Spinal cord (tissue), 10 donors: ENCODE data around the gene AGRN. TPM values are rescaled to one million over a fixed set of nuclear protein-coding genes. Genes with fewer than 3 reads are reported as not detected.
A peak's percentile ranks its signal among the peaks of the same experiment; 100 is the strongest.
"Not testable (repeated sequence)": the region's sequence is repeated elsewhere in the genome, so short reads cannot be mapped to it uniquely, and the experiment has no call there.

Experiments
- DNase-seq, 6 donors: peaks; one replicate each; pipeline versions ENCODE4 v3.0.0 to v3.0.0-alpha.2; 2013 to 2015; ENCODE audit warnings: low spot score in 6 of 6, low read depth in 4 of 6
- H3K27ac ChIP-seq: one replicate; pipeline ENCODE4 v1.5.1; 2013; ENCODE audit warnings: low read depth, low read length, control low read depth
- H3K27me3 ChIP-seq: one replicate; pipeline ENCODE4 v1.6.1; 2013; ENCODE audit warnings: low read length; ENCODE audit not compliant: control insufficient read depth, insufficient read depth
- H3K36me3 ChIP-seq: one replicate; pipeline ENCODE4 v1.6.1; 2013; ENCODE audit warnings: low read length; ENCODE audit not compliant: control insufficient read depth, insufficient read depth
- H3K4me1 ChIP-seq: one replicate; pipeline ENCODE4 v1.6.1; 2013; ENCODE audit warnings: low read length; ENCODE audit not compliant: control insufficient read depth, insufficient read depth
- H3K4me3 ChIP-seq: one replicate; pipeline ENCODE4 v1.5.1; 2013; ENCODE audit warnings: low read depth, low read length, control low read depth
- H3K9me3 ChIP-seq: one replicate; pipeline ENCODE4 v1.6.1; 2013; ENCODE audit warnings: low read length; ENCODE audit not compliant: control insufficient read depth, insufficient read depth
- WGBS: methylation state at CpG from one replicate; pipeline ENCODE4 v1.1.5; 2013; ENCODE audit warnings: missing lambda C conversion rate; ENCODE audit not compliant: insufficient coverage; 5-methylcytosine and 5-hydroxymethylcytosine counted together
- polyA plus RNA-seq, 2 donors: library from polyadenylated mRNA; unstranded; fragments of 120-200 nt; gene quantifications; one replicate each; pipeline ENCODE4 v1.2.1, GENCODE V29; 2013; ENCODE audit not compliant: insufficient read length in 2 of 2
- total RNA-seq, 2 donors: library from RNA; depleted of rRNA in 1 of 2; stranded (reverse); fragments of 120-200 nt in 1 of 2; fragments of >200 nt in 1 of 2; gene quantifications; one replicate each; pipeline versions ENCODE4 v1.2.3 to v1.2.4, GENCODE V29; 2013 to 2014
- donor health status: healthy.

AGRN gene
- total and polyA plus RNA-seq, 4 donors = 62.8 to 280 (median 175) TPM

DNA sequence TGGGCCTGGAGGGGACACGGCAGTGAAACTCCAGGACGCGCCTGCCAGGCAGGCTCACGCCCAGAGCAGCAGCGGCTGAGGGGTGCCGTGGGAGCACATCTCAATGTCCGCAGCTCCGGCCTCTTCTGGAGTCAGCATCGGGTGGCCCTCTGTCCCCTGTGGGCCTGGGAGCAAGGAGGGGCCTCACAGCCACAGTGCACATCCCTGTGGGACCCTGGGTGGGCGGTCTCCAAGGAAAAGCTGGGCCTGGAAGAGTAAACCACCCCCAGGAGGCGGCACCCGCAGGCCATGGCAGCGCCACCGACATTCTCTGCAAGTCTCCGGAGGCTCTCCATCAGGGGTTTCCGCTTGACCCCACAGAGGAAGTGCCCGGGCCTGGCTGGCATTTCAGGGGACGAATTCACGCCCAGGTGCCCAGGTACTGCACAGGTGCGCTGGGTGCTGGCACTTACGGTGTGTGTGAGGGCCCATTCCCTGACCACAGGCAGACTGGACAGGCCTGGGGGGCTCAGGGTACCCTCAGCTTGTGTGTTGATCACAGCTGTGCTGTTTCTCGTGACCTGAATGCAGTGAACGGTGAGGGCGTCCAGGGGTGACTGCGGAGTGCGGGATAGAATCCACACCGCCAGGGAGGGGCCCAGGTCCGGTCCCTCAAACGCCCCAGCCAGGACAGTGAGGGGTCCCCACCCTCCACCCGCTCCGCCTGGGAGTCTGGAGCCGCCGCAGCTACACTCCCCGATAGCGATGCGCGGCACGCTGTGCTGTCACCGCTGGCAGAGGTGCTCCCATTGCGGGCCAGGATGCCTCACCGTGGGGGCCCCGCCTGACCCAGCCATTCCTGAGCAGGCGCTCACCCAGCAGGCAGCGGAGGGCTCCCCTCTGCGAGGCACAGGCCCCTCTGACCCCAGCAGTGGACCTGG, 70.8 kb downstream of the AGRN start:
- H3K36me3 ChIP-seq = peaks cover 68% of the 10 kb centered on the region
- H3K4me3 ChIP-seq = no peak overlapping the region
- 94% methylated on average over 45 of the region's 45 CpGs for WGBS
- no peaks in the 10 kb centered on the region for H3K27me3 ChIP-seq
- no peaks in the 10 kb centered on the region for H3K9me3 ChIP-seq
- H3K4me1 ChIP-seq = no peaks in the 10 kb centered on the region
- H3K27ac ChIP-seq = no peak overlapping the region
- no peak for DNase-seq

DNA sequence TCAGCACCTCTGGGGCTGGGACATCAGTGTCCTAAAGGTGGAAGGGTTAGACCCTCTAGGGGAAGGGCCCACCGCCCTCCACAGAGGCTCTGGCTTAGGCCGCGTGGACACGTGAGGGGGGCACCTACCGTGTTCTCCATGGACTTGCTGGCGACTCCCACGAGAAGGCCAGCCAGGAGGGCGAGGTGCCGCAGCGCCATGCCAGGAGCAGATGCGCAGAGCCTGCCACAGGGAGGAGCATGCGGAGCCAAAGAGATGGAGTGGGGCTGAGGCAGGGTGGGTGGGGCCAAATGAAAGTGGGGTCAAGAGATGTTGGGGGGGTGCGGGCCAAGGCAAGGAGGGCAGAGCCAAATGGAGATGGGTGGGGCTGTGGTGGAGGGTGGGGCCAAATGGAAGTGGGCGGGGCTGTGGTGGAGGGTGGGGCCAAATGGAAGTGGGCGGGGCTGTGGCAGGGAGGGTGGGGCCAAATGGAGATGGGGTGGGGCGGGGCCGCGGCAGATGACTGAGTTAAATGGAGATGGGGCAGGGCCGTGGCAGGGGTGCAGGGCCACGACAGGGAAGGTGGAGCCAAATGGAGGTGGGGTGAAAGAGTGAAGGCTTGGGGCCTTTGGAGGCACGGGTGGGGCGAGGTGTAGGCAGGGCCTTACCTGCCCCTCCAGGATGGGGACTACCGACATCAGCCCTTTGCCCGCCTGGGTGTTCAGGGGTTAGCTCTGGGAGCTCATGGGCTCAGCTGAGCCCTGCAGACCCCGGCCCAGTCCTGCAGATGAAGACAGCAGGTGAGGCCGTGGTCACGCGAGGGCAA, 71.6 kb downstream of the AGRN start:
- DNase-seq = no peak

GRCh38 chr1:1092149-1092855, 72.4 kb downstream of the AGRN start:
- H3K4me3 ChIP-seq = no peak overlapping the region
- no peaks in the 10 kb centered on the region for H3K4me1 ChIP-seq
- no peak overlapping the region for H3K27ac ChIP-seq
- H3K9me3 ChIP-seq = no peaks in the 10 kb centered on the region
- no peak for DNase-seq
- H3K36me3 ChIP-seq = peaks cover 52% of the 10 kb centered on the region
- WGBS = 95% methylated on average over 28 of the region's 28 CpGs
- H3K27me3 ChIP-seq = no peaks in the 10 kb centered on the region

More for the DNA sequence above, 71.6 kb downstream of the AGRN start:
- Histone ChIP-seq H3K4me3 (no peak overlapping the region), H3K27ac (no peak overlapping the region), H3K4me1 (no peaks in the 10 kb centered on the region), H3K9me3 (no peaks in the 10 kb centered on the region), H3K36me3 (peaks cover 59% of the 10 kb centered on the region), H3K27me3 (no peaks in the 10 kb centered on the region)
- 98% methylated on average over 27 of the region's 28 CpGs for WGBS

DNA sequence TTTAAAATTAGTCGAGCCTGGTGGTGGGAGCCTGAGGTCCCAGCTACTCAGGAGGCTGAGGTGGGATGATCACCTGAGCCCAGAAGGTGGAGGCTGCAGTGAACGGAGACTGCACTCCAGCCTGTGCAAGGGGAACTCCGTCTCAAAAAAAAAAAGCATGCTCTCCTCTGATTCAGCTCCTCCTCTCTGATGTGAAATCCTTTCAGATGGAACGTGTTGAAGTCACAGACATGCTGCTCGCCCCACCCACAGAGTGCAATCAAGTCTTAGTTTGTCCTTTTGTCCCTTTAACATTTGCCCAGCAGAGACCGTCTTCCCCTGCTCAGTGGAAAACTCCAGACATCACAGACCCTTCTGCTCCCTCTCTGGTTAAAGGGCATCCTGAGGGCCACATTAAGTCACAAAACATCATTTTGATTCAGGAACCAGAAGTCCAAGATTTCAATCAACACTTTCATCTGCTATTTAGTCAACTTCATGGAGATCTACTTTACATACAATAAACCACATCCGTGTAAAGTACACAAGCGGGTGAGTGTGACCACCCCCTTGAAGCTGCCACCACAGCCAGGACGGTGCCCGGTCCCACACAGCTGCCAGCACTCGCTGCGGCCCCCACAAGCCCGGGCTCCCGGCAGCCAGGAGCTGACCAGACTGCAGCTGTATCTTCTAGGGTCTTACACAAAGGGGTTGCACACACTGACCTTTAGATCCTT, 73.1 kb downstream of the AGRN start:
- Histone ChIP-seq H3K9me3 (no peaks in the 10 kb centered on the region), H3K36me3 (peaks cover 45% of the 10 kb centered on the region), H3K27ac (no peak overlapping the region), H3K4me1 (no peaks in the 10 kb centered on the region), H3K4me3 (no peak overlapping the region), H3K27me3 (no peaks in the 10 kb centered on the region)
- no peak for DNase-seq
- WGBS = 84% methylated on average over 14 of the region's 14 CpGs

- H3K9me3 ChIP-seq = no peaks in the 10 kb centered on the region
- DNase-seq = no peak
- no peak overlapping the region for H3K4me3 ChIP-seq
- peaks cover 41% of the 10 kb centered on the region for H3K36me3 ChIP-seq
- 93% methylated on average over 10 of the region's 10 CpGs for WGBS
- H3K27me3 ChIP-seq = no peaks in the 10 kb centered on the region
- H3K4me1 ChIP-seq = no peaks in the 10 kb centered on the region
- H3K27ac ChIP-seq = no peak overlapping the region
Observed at GRCh38 chr1:1093610-1093943, 73.7 kb downstream of the AGRN start.

DNA sequence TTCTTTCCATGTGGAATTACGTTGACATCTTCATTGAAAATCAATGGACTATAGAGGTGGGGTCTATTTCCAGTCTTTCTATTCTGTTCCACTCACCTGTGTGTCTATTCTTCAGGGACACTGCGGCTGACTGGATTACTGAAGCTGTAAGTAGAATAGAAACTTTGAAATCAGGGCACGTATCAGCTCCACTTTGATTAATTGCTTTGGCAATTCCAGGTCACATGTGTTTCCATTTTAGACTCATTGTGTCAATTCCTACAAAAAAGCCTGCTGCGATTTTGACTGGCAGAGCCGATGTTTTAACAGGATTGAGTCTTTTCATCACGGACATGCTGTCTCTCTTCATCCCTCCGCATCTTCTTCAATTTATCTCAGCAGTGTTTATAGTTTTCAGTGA, 75.1 kb downstream of the AGRN start:
- Histone ChIP-seq H3K27me3 (no peaks in the 10 kb centered on the region), H3K4me3 (no peak overlapping the region), H3K36me3 (peaks cover 27% of the 10 kb centered on the region), H3K9me3 (no peaks in the 10 kb centered on the region), H3K27ac (no peak overlapping the region), H3K4me1 (no peaks in the 10 kb centered on the region)
- DNase-seq = peak in 1 of 6 donors; percentile 6
- 50% methylated on average over 1 of the region's 7 CpGs for WGBS

DNA sequence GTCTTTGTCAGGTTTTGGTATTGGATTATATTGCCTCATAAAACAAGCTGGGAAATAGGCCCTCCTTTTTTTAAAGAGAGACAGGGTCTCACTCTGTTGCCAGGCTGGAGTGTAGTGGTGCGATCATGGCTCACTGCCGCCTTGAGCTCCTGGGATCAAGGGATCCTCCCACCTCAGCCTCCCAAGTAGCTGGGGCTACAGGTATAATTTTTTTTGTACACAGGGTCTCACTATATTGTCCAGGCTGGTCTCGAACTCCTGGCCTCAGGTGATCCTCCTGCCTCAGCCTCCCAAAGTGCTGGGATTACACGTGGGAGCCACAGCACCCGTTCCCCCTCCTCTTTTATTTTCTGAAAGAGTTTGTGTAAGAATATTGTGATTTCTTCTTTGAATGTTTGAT, 76.2 kb downstream of the AGRN start:
- not testable (repeated sequence) for H3K9me3 ChIP-seq, H3K27me3 ChIP-seq, H3K4me1 ChIP-seq, DNase-seq, H3K27ac ChIP-seq, H3K4me3 ChIP-seq
- H3K36me3 ChIP-seq = peaks cover 16% of the 10 kb centered on the region
- no CpG with 5 or more reads among the region's 5 CpGs for WGBS

DNA sequence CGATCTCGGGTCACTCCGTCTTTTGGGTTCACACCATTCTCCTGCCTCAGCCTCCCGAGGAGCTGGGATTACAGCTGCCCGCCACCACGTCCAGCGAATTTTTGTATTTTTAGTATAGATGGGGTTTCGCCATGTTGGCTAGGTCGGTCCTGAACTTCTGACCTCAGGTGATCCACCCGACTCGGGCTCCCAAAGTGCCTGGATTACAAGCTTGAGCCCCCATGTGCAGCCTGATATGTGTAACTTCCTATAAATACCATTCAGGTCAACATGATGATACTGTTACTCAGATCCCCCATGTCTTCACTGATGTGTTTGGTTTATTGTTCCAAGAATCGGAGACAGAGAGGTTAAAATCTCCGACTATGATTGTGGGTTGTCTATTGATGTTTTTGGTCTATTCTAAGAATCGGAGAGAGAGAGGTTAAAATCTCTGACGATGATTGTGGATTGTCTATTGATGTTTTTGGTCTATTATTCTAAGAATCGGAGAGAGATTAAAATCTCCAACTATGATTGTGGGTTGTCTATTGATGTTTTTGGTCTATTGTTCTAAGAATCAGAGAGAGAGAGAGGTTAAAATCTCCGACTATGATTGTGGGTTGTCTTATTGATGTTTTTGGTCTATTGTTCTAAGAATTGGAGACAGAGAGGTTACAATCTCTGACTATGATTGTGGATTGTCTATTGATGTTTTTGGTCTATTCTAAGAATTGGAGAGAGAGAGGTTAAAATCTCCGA, 78.9 kb downstream of the AGRN start:
- 96% methylated on average over 15 of the region's 18 CpGs for WGBS
- H3K27ac ChIP-seq = no peak overlapping the region

More for the DNA sequence above, 78.9 kb downstream of the AGRN start:
- no peak for DNase-seq
- H3K27me3 ChIP-seq = no peaks in the 10 kb centered on the region
- no peak overlapping the region for H3K4me3 ChIP-seq
- no peaks in the 10 kb centered on the region for H3K36me3 ChIP-seq
- no peaks in the 10 kb centered on the region for H3K9me3 ChIP-seq
- H3K4me1 ChIP-seq = no peaks in the 10 kb centered on the region
